ENCODE results near the gene RANBP17. TPM values are rescaled to one million over a fixed set of nuclear protein-coding genes. Genes with fewer than 3 reads are reported as not detected.
"Not testable (repeated sequence)": the region's sequence is repeated elsewhere in the genome, so short reads cannot be mapped to it uniquely, and the experiment has no call there.

RANBP17 gene
- total RNA-seq, 1 donor from 2014 or later, result 0.96 TPM

DNA sequence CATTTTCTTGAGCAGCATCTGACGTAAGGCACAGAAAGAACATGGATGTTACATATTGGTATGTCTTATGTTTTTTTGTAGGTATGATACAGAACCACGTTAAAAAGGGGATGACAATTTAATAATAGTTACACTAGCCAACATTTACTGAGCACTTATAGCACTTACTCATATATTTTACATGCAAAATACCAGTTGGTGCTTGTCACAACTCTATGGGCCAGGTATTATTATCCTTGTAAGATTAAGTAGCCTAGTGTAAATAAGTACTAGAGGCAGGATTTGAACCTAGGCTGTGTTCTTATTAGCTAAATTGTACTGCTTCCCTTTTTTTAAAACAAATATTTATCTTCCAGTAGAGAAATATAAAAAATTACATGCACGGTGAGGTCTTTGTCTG is 83.5 kb downstream of the RANBP17 start:
- H3K27me3 ChIP-seq, result no peaks in the 10 kb centered on the region
- no peak for DNase-seq (ENCODE audit: low spot score in 2 of 2)
- TF ChIP-seq, protein P1, sequence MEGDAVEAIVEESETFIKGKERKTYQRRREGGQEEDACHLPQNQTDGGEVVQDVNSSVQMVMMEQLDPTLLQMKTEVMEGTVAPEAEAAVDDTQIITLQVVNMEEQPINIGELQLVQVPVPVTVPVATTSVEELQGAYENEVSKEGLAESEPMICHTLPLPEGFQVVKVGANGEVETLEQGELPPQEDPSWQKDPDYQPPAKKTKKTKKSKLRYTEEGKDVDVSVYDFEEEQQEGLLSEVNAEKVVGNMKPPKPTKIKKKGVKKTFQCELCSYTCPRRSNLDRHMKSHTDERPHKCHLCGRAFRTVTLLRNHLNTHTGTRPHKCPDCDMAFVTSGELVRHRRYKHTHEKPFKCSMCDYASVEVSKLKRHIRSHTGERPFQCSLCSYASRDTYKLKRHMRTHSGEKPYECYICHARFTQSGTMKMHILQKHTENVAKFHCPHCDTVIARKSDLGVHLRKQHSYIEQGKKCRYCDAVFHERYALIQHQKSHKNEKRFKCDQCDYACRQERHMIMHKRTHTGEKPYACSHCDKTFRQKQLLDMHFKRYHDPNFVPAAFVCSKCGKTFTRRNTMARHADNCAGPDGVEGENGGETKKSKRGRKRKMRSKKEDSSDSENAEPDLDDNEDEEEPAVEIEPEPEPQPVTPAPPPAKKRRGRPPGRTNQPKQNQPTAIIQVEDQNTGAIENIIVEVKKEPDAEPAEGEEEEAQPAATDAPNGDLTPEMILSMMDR (IDR thresholded peaks at IDR 0.05), result no peak

DNA sequence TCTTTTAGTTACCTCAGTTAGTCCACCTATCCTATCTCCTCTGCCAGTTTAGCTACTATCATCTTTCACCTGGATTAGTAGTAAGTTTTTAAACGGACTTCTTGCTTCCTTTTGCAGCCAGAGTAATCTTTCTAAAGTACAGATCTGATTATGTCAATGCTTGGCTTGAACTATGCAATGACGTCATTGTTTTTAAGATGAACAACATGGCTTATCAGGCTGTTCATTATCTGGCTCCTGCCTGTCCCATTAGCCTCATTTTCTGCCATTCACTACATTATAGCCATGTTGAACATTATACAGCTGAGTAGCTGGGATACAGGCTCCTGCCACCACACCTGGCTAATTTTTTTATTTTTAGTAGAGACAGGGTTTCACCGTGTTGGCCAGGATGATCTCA is 98.7 kb downstream of the RANBP17 start:
- H3K4me3 ChIP-seq, result no peak overlapping the region
- intact Hi-C loops (cut with DNase I), result no loop called here
- H3K36me3 ChIP-seq, result no peaks in the 10 kb centered on the region
- no peaks in the 10 kb centered on the region for H3K4me1 ChIP-seq
- H3K27me3 ChIP-seq, result no peaks in the 10 kb centered on the region
- TF ChIP-seq, protein P1 (IDR thresholded peaks at IDR 0.05), result no peak
- no peak overlapping the region for H3K27ac ChIP-seq
- no peak for DNase-seq (ENCODE audit: low spot score in 2 of 2)
- no peaks in the 10 kb centered on the region for H3K9me3 ChIP-seq

More for the DNA sequence above, 83.5 kb downstream of the RANBP17 start:
- no peaks in the 10 kb centered on the region for H3K9me3 ChIP-seq
- H3K4me3 ChIP-seq, result no peak overlapping the region
- H3K4me1 ChIP-seq, result no peaks in the 10 kb centered on the region
- peaks cover 0 to 3% of the 10 kb centered on the region in 2 donors for H3K36me3 ChIP-seq
- intact Hi-C loops (cut with DNase I), result no loop called here
- no peak overlapping the region for H3K27ac ChIP-seq

DNA sequence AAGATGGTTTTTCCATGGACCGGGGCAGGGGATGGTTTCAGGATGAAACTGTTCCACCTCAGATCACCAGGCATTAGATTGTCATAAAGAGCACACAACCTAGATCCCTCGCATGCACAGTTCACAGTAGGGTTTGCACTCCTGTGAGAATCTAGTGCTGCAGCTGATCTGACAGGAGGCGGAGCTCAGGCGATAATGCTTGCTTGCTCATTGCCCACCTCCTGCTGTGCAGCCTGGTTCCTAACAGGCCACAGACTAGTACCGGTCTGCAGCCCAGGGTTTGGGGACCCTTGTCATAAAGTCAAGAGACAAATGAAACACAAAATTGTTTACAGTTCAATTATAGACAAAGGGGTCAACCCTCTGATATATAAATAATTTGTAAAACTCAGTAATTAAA is 101.7 kb downstream of the RANBP17 start:
- H3K27ac ChIP-seq, result no peak overlapping the region
- TF ChIP-seq, protein P1 (IDR thresholded peaks at IDR 0.05), result no peak
- H3K36me3 ChIP-seq, result no peaks in the 10 kb centered on the region
- no peaks in the 10 kb centered on the region for H3K27me3 ChIP-seq
- no peak for DNase-seq (ENCODE audit: low spot score in 2 of 2)
- no peak overlapping the region for H3K4me3 ChIP-seq
- no peaks in the 10 kb centered on the region for H3K4me1 ChIP-seq
- intact Hi-C loops (cut with DNase I), result no loop called here
- no peaks in the 10 kb centered on the region for H3K9me3 ChIP-seq

DNA sequence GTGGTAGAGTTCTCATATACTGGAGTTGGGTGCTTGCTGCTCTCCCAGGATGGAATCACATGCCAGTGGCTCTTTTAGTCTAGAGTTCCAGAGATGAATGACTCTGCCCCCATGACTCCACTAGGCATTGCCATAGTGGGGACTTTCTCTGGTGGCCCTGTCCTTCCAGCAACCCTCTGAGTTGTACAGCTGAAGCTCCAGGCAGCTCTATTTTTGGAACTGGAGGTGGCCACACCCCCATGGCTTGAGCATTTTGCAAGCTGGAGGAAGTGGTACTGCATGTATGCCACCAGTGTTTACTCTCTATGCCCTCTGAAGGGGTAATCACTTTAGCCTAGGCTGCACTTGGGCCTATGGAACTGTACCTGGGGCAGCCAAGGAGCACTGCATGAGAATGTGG is 112.6 kb downstream of the RANBP17 start:
- intact Hi-C loops (cut with DNase I), result no loop called here
- no peak for DNase-seq (ENCODE audit: low spot score in 2 of 2)
- no peaks in the 10 kb centered on the region for H3K36me3 ChIP-seq
- no peaks in the 10 kb centered on the region for H3K4me1 ChIP-seq
- H3K27me3 ChIP-seq, result no peaks in the 10 kb centered on the region
- H3K4me3 ChIP-seq, result no peak overlapping the region
- H3K27ac ChIP-seq, result no peak overlapping the region
- TF ChIP-seq, protein P1 (IDR thresholded peaks at IDR 0.05), result no peak
- no peaks in the 10 kb centered on the region for H3K9me3 ChIP-seq

DNA sequence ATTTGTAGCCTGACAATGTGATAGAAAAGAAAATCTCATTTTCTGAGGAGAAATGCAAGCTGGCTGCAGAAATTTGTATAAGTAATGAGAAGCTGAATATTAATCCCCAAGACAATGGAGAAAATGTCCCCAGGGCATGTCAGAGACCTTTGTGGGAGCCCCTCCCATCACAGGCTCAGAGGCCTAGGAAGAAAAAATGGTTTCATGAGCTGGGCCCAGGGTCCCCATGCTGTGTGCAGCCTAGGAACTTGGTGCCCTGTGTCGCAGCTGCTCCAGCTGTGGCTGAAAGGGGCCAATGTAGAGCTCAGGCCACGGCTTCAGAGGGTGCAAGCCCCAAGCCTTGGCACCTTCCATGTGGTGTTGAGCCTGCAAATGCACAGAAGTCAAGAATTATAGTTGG is 118.4 kb downstream of the RANBP17 start:
- H3K4me1 ChIP-seq; intact Hi-C loops (cut with DNase I); H3K9me3 ChIP-seq; DNase-seq (ENCODE audit: low spot score in 2 of 2); H3K4me3 ChIP-seq; H3K27me3 ChIP-seq; H3K27ac ChIP-seq; H3K36me3 ChIP-seq: not testable (repeated sequence)

DNA sequence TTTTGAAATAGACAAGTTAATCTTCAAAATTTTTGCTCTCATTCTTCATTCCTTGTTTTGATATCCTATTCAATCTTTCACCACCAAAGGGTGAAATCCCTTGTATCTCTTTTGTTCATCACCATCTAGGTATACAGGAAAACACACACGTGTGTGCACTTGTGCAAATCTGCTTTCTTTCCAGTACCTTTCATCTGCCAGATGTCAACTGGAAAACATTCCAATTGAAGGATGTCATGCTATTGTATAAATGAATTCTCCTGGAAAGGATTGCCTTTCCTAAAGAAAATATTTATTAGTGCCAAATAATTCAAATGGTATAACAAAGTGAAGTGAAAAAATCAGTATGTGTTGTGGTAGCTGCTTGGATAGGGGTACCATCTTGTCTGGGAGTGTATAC is 123.7 kb downstream of the RANBP17 start:
- Histone ChIP-seq H3K27me3 (no peaks in the 10 kb centered on the region), H3K36me3 (no peaks in the 10 kb centered on the region), H3K27ac (no peak overlapping the region), H3K4me1 (no peaks in the 10 kb centered on the region), H3K9me3 (no peaks in the 10 kb centered on the region), H3K4me3 (no peak overlapping the region)
- TF ChIP-seq, protein P1 (IDR thresholded peaks at IDR 0.05), result no peak
- no peak for DNase-seq (ENCODE audit: low spot score in 2 of 2)
- intact Hi-C loops (cut with DNase I), result no loop called here

All from ascending aorta (tissue), 2 donors.